Left lung (tissue), 10 donors: ENCODE measurements around the gene SEMA6A. TPM values are rescaled to one million over a fixed set of nuclear protein-coding genes. Genes with fewer than 3 reads are reported as not detected.

Experiments
- ATAC-seq: fragments of 200-7000 bp; cut with Tn5 transposase; one replicate; pipeline ENCODE4 v1.9.1; 2020; ENCODE audit warnings: moderate library complexity
- DNase-seq, 4 donors: peaks; one replicate each; pipeline ENCODE4 v3.0.0-alpha.2; 2013 to 2020
- H3K27ac ChIP-seq, 2 donors: fragments of 200-600 bp; sonication (generic) in 1 of 2; one replicate each; pipeline versions ENCODE4 v1.5.0 to v1.8.0; 2020 to 2021
- H3K27me3 ChIP-seq, 2 donors: fragments of 200-600 bp; sonication (generic) in 1 of 2; one replicate each; pipeline versions ENCODE4 v1.5.0 to v1.8.0; 2020 to 2021
- H3K36me3 ChIP-seq, 2 donors: fragments of 200-600 bp; sonication (generic) in 1 of 2; one replicate each; pipeline versions ENCODE4 v1.5.0 to v1.8.0; 2020 to 2021
- H3K4me1 ChIP-seq, 2 donors: fragments of 200-600 bp; one replicate each; pipeline ENCODE4 v1.8.0; 2021
- H3K4me3 ChIP-seq, 2 donors: fragments of 200-600 bp; sonication (generic) in 1 of 2; one replicate each; pipeline versions ENCODE4 v1.5.0 to v1.8.0; 2020 to 2021; ENCODE audit warnings: mild to moderate bottlenecking in 1 of 2
- H3K9me3 ChIP-seq, 2 donors: fragments of 200-600 bp; sonication (generic) in 1 of 2; one replicate each; pipeline versions ENCODE4 v1.5.0 to v1.8.0; 2020 to 2021
- CTCF ChIP-seq, 2 donors: fragments of 200-600 bp; sonication (generic) in 1 of 2; IDR thresholded peaks; one replicate each; pipeline versions ENCODE4 v1.5.0 to v1.8.0; 2021; ENCODE audit warnings: antibody characterized with exemption in 2 of 2
- intact Hi-C, 2 donors: fragments of 100-400 bp; cut with DNase I; formaldehyde crosslinking; loops; one replicate each; pipeline versions ENCODE4 v1.11.2 to v1.14.2; 2022
- polyA plus RNA-seq, 6 donors: library from polyadenylated mRNA; unstranded; fragments of 120-200 nt; gene quantifications; one replicate each; pipeline ENCODE4 v1.2.1, GENCODE V29; 2013; ENCODE audit not compliant: insufficient read length in 6 of 6
- total RNA-seq, 2 donors: library from RNA; stranded (reverse); fragmentation: NEBNext Ultra II Directional; extraction: Animal tissue kit (Norgen Biotek cat#: 25700); gene quantifications; one replicate each; pipeline ENCODE4 v1.2.1, GENCODE V29; 2021
- donor health status: DM: no; HTN: yes; CAD: no.
- donor health status: DM: no; HTN: no; CAD: no.

Gene SEMA6A
- total and polyA plus RNA-seq, 8 donors: 15.3 to 45.8 (median 39.6) TPM

GRCh38 chr5:116424258-116424615 lies 150.4 kb downstream of the SEMA6A start:
- no peak overlapping the region for H3K4me3 ChIP-seq
- H3K27ac ChIP-seq: no peak overlapping the region
- H3K36me3 ChIP-seq: no peaks in the 10 kb centered on the region
- TF ChIP-seq CTCF (IDR thresholded peaks at IDR 0.05): no peak
- intact Hi-C loops: no loop called here
- ATAC-seq (no peak), DNase-seq (no peak)
- H3K9me3 ChIP-seq: no peaks in the 10 kb centered on the region
- no peaks in the 10 kb centered on the region for H3K27me3 ChIP-seq
- no peaks in the 10 kb centered on the region for H3K4me1 ChIP-seq

- Histone ChIP-seq H3K4me1 (no peaks in the 10 kb centered on the region), H3K27me3 (no peaks in the 10 kb centered on the region), H3K36me3 (no peaks in the 10 kb centered on the region), H3K27ac (no peak overlapping the region), H3K4me3 (no peak overlapping the region), H3K9me3 (no peaks in the 10 kb centered on the region)
- TF ChIP-seq CTCF (IDR thresholded peaks at IDR 0.05): no peak
- ATAC-seq (no peak), DNase-seq (no peak)
- intact Hi-C loops: no loop called here
These were observed 150.9 kb downstream of the SEMA6A start for GRCh38 chr5:116423587-116424257.

- ATAC-seq (no peak), DNase-seq (no peak)
- no peaks in the 10 kb centered on the region for H3K27me3 ChIP-seq
- no peaks in the 10 kb centered on the region for H3K4me1 ChIP-seq
- intact Hi-C loops: no loop called here
- H3K4me3 ChIP-seq: no peak overlapping the region
- no peak for TF ChIP-seq CTCF (IDR thresholded peaks at IDR 0.05)
- H3K9me3 ChIP-seq: no peaks in the 10 kb centered on the region
- no peaks in the 10 kb centered on the region for H3K36me3 ChIP-seq
- no peak overlapping the region for H3K27ac ChIP-seq
These were observed 151.5 kb downstream of the SEMA6A start for GRCh38 chr5:116423141-116423540.

GRCh38 chr5:116421080-116421629 lies 153.5 kb downstream of the SEMA6A start:
- no peak for ATAC-seq
- Histone ChIP-seq H3K27me3 (no peaks in the 10 kb centered on the region), H3K36me3 (no peaks in the 10 kb centered on the region), H3K4me1 (no peaks in the 10 kb centered on the region), H3K27ac (no peak overlapping the region), H3K9me3 (no peaks in the 10 kb centered on the region), H3K4me3 (no peak overlapping the region)
- no peak for TF ChIP-seq CTCF (IDR thresholded peaks at IDR 0.05)
- no peak for DNase-seq
- intact Hi-C loops: no loop called here

GRCh38 chr5:116420540-116420939 lies 154.1 kb downstream of the SEMA6A start:
- Histone ChIP-seq H3K9me3 (no peaks in the 10 kb centered on the region), H3K4me1 (no peaks in the 10 kb centered on the region), H3K27me3 (no peaks in the 10 kb centered on the region), H3K4me3 (no peak overlapping the region), H3K36me3 (no peaks in the 10 kb centered on the region), H3K27ac (no peak overlapping the region)
- peak in 1 of 4 donors; percentile 21 for DNase-seq
- ATAC-seq: no peak
- no peak for TF ChIP-seq CTCF (IDR thresholded peaks at IDR 0.05)
- intact Hi-C loops: no loop called here
